ENCODE results near the gene C16orf87. TPM values are rescaled to one million over a fixed set of nuclear protein-coding genes. Genes with fewer than 3 reads are reported as not detected.

The C16orf87 gene
- total RNA-seq, 4 donors from 2014 or later, result 5.5 to 14.9 (median 7.9) TPM

GRCh38 chr16:46768809-46769208, 62.2 kb downstream of the C16orf87 start:
- WGBS, 2 donors, result 78 to 81% methylated on average over 8 of the region's 8 CpGs
- intact Hi-C loops (cut with DNase I; ENCODE audit: low total_unique reads), result no loop called here

GRCh38 chr16:46765050-46765449, 65.9 kb downstream of the C16orf87 start:
- 68 to 82% methylated on average over 7 of the region's 7 CpGs for WGBS, 2 donors
- DNase-seq (ENCODE audit: low spot score in 2 of 2), result peak in 1 of 2 donors; percentile 31
- H3K4me3 ChIP-seq (ENCODE audit: low read depth, poor library complexity, severe bottlenecking), result no peak overlapping the region
- TF ChIP-seq CTCF (IDR thresholded peaks at IDR 0.05), result no peak
- no peak for TF ChIP-seq POLR2A (IDR thresholded peaks at IDR 0.05)
- intact Hi-C loops (cut with DNase I; ENCODE audit: low total_unique reads), result no loop called here

More at GRCh38 chr16:46768809-46769208, 62.2 kb downstream of the C16orf87 start:
- TF ChIP-seq CTCF (IDR thresholded peaks at IDR 0.05) (no peak), POLR2A (IDR thresholded peaks at IDR 0.05) (no peak)
- DNase-seq (ENCODE audit: low spot score in 2 of 2), result no peak
- H3K4me3 ChIP-seq (ENCODE audit: low read depth, poor library complexity, severe bottlenecking), result no peak overlapping the region

DNA sequence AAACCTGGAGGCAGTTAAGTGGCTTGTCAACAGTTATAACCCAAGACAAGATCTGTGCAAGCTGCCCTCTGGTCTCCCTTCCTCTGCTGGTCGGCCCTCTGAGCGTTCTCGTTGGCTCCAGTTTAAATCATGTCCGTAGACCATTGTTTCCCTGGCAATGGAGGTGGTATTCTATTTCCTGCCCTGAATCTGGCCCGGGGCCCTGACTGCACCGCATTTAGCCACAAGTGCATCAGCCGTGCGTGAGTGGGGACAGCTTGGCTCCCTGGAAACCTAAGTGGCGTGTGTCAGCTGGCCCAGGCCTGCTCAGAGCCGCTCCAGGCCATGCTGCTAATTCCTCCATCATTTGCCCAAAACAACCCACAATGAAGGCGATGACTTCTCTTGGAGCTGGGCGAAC, 67.8 kb downstream of the C16orf87 start:
- intact Hi-C loops (cut with DNase I; ENCODE audit: low total_unique reads), result no loop called here
- DNase-seq (ENCODE audit: low spot score in 2 of 2), result no peak
- no peak overlapping the region for H3K4me3 ChIP-seq (ENCODE audit: low read depth, poor library complexity, severe bottlenecking)
- TF ChIP-seq POLR2A (IDR thresholded peaks at IDR 0.05), result no peak
- no peak for TF ChIP-seq CTCF (IDR thresholded peaks at IDR 0.05)
- WGBS, 2 donors, result 30 to 41% methylated on average over 12 of the region's 12 CpGs

DNA sequence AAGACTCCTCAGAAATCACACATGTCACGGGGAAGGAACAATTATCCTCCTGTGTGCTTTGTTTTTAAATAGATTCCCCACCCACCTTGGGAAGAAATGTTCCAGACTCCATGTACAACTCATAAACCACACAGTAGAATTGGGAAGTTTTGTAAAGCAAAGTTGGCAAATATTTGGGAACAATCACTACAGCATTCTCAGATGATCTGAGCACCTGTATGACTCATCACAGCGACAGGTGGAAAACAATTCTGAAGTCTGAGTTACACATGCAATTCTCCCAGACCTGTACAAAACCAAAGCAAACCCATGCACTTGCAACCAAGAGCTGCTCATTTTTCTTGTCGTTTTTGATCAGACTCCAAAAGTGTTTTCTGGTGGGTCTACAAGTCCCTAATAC, 68.4 kb downstream of the C16orf87 start:
- DNase-seq (ENCODE audit: low spot score in 2 of 2), result no peak
- TF ChIP-seq POLR2A (IDR thresholded peaks at IDR 0.05) (no peak), CTCF (IDR thresholded peaks at IDR 0.05) (no peak)
- 50 to 59% methylated on average over 3 of the region's 3 CpGs for WGBS, 2 donors
- no peak overlapping the region for H3K4me3 ChIP-seq (ENCODE audit: low read depth, poor library complexity, severe bottlenecking)
- intact Hi-C loops (cut with DNase I; ENCODE audit: low total_unique reads), result no loop called here

GRCh38 chr16:46759309-46759708, 71.7 kb downstream of the C16orf87 start:
- TF ChIP-seq POLR2A (IDR thresholded peaks at IDR 0.05) (no peak), CTCF (IDR thresholded peaks at IDR 0.05) (no peak)
- intact Hi-C loops (cut with DNase I; ENCODE audit: low total_unique reads), result no loop called here
- WGBS, 2 donors, result 85 to 90% methylated on average over 5 of the region's 5 CpGs
- no peak overlapping the region for H3K4me3 ChIP-seq (ENCODE audit: low read depth, poor library complexity, severe bottlenecking)
- no peak for DNase-seq (ENCODE audit: low spot score in 2 of 2)

DNA sequence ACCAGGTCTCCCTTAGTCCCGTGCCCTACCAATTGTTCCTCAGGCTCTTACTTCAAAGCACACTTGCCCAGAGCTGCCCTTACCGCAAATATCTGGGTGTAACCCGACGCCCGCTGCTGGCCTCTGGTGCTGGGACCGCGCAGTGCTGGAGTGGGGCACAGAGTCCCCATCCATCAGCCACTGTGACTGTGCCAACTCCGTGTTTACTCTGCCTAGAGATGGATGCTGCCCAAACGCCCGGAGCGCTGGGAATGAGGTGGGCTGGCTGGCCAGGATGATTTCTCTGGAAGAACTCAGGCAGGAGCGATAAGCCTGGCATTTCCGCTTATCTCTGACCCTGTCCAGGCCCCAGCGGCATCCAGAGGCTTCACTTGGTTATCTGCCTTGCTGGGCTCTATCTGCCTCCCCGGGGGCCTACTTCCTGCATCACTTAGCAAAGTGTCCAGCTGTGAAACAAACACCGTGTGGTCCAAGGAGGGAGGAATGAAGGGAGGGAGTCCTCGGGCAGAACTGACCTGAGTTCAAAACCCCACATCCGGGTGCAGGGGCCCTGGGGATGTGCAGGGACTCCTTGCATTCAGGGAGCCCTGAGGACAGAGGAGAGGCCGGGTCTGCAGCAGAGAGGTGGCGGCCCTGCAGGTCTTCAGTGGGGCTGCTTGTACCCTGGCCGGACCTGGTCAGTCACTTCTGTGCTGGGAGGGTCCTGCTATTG, 73.5 kb downstream of the C16orf87 start:
- TF ChIP-seq POLR2A (IDR thresholded peaks at IDR 0.05) (no peak), CTCF (IDR thresholded peaks at IDR 0.05) (no peak)
- intact Hi-C loops (cut with DNase I; ENCODE audit: low total_unique reads), result no loop called here
- no peak for DNase-seq (ENCODE audit: low spot score in 2 of 2)
- 55 to 63% methylated on average over 18 to 20 of the region's 21 CpGs for WGBS, 2 donors
- H3K4me3 ChIP-seq (ENCODE audit: low read depth, poor library complexity, severe bottlenecking), result no peak overlapping the region
